ENCODE measurements around the gene TIMM13.

The TIMM13 gene

GRCh38 chr19:2427429-2428320 is at the start of gene TIMM13:
Gene TIMM13, minus strand, starts transcription at chr19:2427586. Its CDS starts 53 bp downstream, at chr19:2427533.
- TF ChIP-seq EZH2phosphoT487 (conservative IDR thresholded peaks at IDR 0.05; ENCODE audit: low read length) (no peak), CTCF (IDR thresholded peaks at IDR 0.05; ENCODE audit: insufficient read depth, low read length, poor library complexity, severe bottlenecking) (no peak)
- Histone ChIP-seq H3K4me3 (ENCODE audit: insufficient read depth, low read length, poor library complexity, severe bottlenecking) (peak within 1 kb of the TSS; percentile 98), H3K36me3 (ENCODE audit: low read length) (no peaks in the 10 kb centered on the region), H3K9me3 (ENCODE audit: insufficient read depth, low read length) (no peaks in the 10 kb centered on the region), H3K4me2 (ENCODE audit: low read depth, low read length, poor library complexity, severe bottlenecking) (peak within 1 kb of the TSS; percentile 61), H3K27ac (ENCODE audit: low read depth, low read length) (peak within 1 kb of the TSS; percentile 85), H3K27me3 (ENCODE audit: low read length) (no peaks in the 10 kb centered on the region), H2AFZ (ENCODE audit: low read depth, low read length, severe bottlenecking) (peak within 1 kb of the TSS; percentile 49), H3F3A (ENCODE audit: insufficient read depth) (peaks cover 8% of the 10 kb centered on the region), H3K9ac (ENCODE audit: low read length) (peak within 1 kb of the TSS; percentile 97), H4K20me1 (ENCODE audit: low read depth, low read length) (no peaks in the 10 kb centered on the region; the same call in 1 of the 2 replicates), H3K79me2 (ENCODE audit: insufficient read depth, low read length) (peaks cover 31% of the 10 kb centered on the region), H3K9me2 (replicated peaks; ENCODE audit: insufficient read depth, low read length) (no peaks in the 10 kb centered on the region)

- Histone ChIP-seq H3K79me2 (ENCODE audit: insufficient read depth, low read length) (peaks cover 18% of the 10 kb centered on the region; the same call in 1 of the 2 replicates), H2AFZ (ENCODE audit: low read depth, low read length, severe bottlenecking) (no peak overlapping the region), H3K9ac (ENCODE audit: low read length) (peak overlapping the region; percentile 80), H3K27me3 (ENCODE audit: low read length) (no peaks in the 10 kb centered on the region), H4K20me1 (ENCODE audit: low read depth, low read length) (no peaks in the 10 kb centered on the region), H3K27ac (ENCODE audit: low read depth, low read length) (peak overlapping the region; percentile 63), H3F3A (ENCODE audit: insufficient read depth) (peaks cover 12% of the 10 kb centered on the region), H3K4me3 (ENCODE audit: insufficient read depth, low read length, poor library complexity, severe bottlenecking) (peak overlapping the region; percentile 86), H3K9me2 (replicated peaks; ENCODE audit: insufficient read depth, low read length) (no peaks in the 10 kb centered on the region), H3K4me2 (ENCODE audit: low read depth, low read length, poor library complexity, severe bottlenecking) (peak overlapping the region; percentile 59), H3K9me3 (ENCODE audit: insufficient read depth, low read length) (no peaks in the 10 kb centered on the region), H3K36me3 (ENCODE audit: low read length) (no peaks in the 10 kb centered on the region)
- TF ChIP-seq EZH2phosphoT487 (conservative IDR thresholded peaks at IDR 0.05; ENCODE audit: low read length) (no peak), CTCF (IDR thresholded peaks at IDR 0.05; ENCODE audit: insufficient read depth, low read length, poor library complexity, severe bottlenecking) (no peak)
Observed at GRCh38 chr19:2476451-2477140, 49.2 kb upstream of the TIMM13 start.

- H3K27me3 ChIP-seq (ENCODE audit: low read length) = no peaks in the 10 kb centered on the region
- H4K20me1 ChIP-seq (ENCODE audit: low read depth, low read length) = no peaks in the 10 kb centered on the region
- H3K79me2 ChIP-seq (ENCODE audit: insufficient read depth, low read length) = peaks cover 18% of the 10 kb centered on the region; the same call in 1 of the 2 replicates
- H3K9me2 ChIP-seq (replicated peaks; ENCODE audit: insufficient read depth, low read length) = no peaks in the 10 kb centered on the region
- peak within 1 kb of the TSS; percentile 79 for H3K27ac ChIP-seq (ENCODE audit: low read depth, low read length)
- H3K36me3 ChIP-seq (ENCODE audit: low read length) = no peaks in the 10 kb centered on the region
- peak within 1 kb of the TSS; percentile 59 for H3K4me2 ChIP-seq (ENCODE audit: low read depth, low read length, poor library complexity, severe bottlenecking)
- H3K4me3 ChIP-seq (ENCODE audit: insufficient read depth, low read length, poor library complexity, severe bottlenecking) = peak within 1 kb of the TSS; percentile 86
- H3K9ac ChIP-seq (ENCODE audit: low read length) = peak within 1 kb of the TSS; percentile 80
- peaks cover 12% of the 10 kb centered on the region for H3F3A ChIP-seq (ENCODE audit: insufficient read depth)
- H3K9me3 ChIP-seq (ENCODE audit: insufficient read depth, low read length) = no peaks in the 10 kb centered on the region
- no peak for TF ChIP-seq CTCF (IDR thresholded peaks at IDR 0.05; ENCODE audit: insufficient read depth, low read length, poor library complexity, severe bottlenecking)
- TF ChIP-seq EZH2phosphoT487 (conservative IDR thresholded peaks at IDR 0.05; ENCODE audit: low read length) = no peak
- no peak within 1 kb of the TSS for H2AFZ ChIP-seq (ENCODE audit: low read depth, low read length, severe bottlenecking)
Observed at GRCh38 chr19:2475702-2476450, 48.5 kb upstream of the TIMM13 start, which contains the start of gene GADD45B. Gene GADD45B, plus strand, starts transcription at chr19:2476127. Its CDS starts 232 bp downstream, at chr19:2476359.

Data from SU-DHL-6 (cell line).